ENCODE measurements around the gene PSMB9. TPM values are rescaled to one million over a fixed set of nuclear protein-coding genes. Genes with fewer than 3 reads are reported as not detected.
A peak's percentile ranks its signal among the peaks of the same experiment; 100 is the strongest.

Gene PSMB9
- total and polyA plus RNA-seq, 9 of the 15 experiments (the other 6 are each of a cell fraction or from before 2014, with no cell fraction given): 1.1 to 3.7 (median 2.4) TPM

GRCh38 chr6:32853541-32854375, at the start of gene PSMB9, which contains the start of gene TAP1 (continued):
- TF ChIP-seq, protein P1, sequence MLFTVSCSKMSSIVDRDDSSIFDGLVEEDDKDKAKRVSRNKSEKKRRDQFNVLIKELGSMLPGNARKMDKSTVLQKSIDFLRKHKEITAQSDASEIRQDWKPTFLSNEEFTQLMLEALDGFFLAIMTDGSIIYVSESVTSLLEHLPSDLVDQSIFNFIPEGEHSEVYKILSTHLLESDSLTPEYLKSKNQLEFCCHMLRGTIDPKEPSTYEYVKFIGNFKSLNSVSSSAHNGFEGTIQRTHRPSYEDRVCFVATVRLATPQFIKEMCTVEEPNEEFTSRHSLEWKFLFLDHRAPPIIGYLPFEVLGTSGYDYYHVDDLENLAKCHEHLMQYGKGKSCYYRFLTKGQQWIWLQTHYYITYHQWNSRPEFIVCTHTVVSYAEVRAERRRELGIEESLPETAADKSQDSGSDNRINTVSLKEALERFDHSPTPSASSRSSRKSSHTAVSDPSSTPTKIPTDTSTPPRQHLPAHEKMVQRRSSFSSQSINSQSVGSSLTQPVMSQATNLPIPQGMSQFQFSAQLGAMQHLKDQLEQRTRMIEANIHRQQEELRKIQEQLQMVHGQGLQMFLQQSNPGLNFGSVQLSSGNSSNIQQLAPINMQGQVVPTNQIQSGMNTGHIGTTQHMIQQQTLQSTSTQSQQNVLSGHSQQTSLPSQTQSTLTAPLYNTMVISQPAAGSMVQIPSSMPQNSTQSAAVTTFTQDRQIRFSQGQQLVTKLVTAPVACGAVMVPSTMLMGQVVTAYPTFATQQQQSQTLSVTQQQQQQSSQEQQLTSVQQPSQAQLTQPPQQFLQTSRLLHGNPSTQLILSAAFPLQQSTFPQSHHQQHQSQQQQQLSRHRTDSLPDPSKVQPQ (CRISPR knock-in tag; IDR thresholded peaks at IDR 0.05; ENCODE audit: borderline replicate concordance): no peak
- TF ChIP-seq, protein P2, sequence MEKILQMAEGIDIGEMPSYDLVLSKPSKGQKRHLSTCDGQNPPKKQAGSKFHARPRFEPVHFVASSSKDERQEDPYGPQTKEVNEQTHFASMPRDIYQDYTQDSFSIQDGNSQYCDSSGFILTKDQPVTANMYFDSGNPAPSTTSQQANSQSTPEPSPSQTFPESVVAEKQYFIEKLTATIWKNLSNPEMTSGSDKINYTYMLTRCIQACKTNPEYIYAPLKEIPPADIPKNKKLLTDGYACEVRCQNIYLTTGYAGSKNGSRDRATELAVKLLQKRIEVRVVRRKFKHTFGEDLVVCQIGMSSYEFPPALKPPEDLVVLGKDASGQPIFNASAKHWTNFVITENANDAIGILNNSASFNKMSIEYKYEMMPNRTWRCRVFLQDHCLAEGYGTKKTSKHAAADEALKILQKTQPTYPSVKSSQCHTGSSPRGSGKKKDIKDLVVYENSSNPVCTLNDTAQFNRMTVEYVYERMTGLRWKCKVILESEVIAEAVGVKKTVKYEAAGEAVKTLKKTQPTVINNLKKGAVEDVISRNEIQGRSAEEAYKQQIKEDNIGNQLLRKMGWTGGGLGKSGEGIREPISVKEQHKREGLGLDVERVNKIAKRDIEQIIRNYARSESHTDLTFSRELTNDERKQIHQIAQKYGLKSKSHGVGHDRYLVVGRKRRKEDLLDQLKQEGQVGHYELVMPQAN (IDR thresholded peaks at IDR 0.05; ENCODE audit: borderline replicate concordance): peak; percentile 78; the same call in 1 of the 2 replicates
- peak; percentile 91; the same call in 1 of the 2 replicates for TF ChIP-seq FOXP4 (CRISPR knock-in tag; IDR thresholded peaks at IDR 0.05; ENCODE audit: borderline replicate concordance)
- TF ChIP-seq SRF (CRISPR knock-in tag; IDR thresholded peaks at IDR 0.05): peak in 1 of 2 experiments; percentile 80; a peak in 1 of 4 replicates
- TF ChIP-seq SETDB1 (IDR thresholded peaks at IDR 0.05; ENCODE audit: low read length): peak; percentile 69
- no peak for TF ChIP-seq RHOXF2B (CRISPR knock-in tag; conservative IDR thresholded peaks at IDR 0.05)
- TF ChIP-seq, protein P3, sequence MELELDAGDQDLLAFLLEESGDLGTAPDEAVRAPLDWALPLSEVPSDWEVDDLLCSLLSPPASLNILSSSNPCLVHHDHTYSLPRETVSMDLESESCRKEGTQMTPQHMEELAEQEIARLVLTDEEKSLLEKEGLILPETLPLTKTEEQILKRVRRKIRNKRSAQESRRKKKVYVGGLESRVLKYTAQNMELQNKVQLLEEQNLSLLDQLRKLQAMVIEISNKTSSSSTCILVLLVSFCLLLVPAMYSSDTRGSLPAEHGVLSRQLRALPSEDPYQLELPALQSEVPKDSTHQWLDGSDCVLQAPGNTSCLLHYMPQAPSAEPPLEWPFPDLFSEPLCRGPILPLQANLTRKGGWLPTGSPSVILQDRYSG (tag; conservative IDR thresholded peaks at IDR 0.05; ENCODE audit: low read depth): no peak
- peak; percentile 95 for TF ChIP-seq CREB1 (IDR thresholded peaks at IDR 0.05)
- peak; percentile 99 for TF ChIP-seq CREB1 (CRISPR knock-in tag; IDR thresholded peaks at IDR 0.05)
- no peak for TF ChIP-seq ZNF76 (CRISPR knock-in tag; IDR thresholded peaks at IDR 0.05; ENCODE audit: borderline replicate concordance)
- TF ChIP-seq CSDE1 (IDR thresholded peaks at IDR 0.05): no peak
- TF ChIP-seq AFF4 (CRISPR knock-in tag; IDR thresholded peaks at IDR 0.05): peak; percentile 87
- no peak for TF ChIP-seq KDM1A (IDR thresholded peaks at IDR 0.05)
- no peak for TF ChIP-seq HNRNPUL1 (IDR thresholded peaks at IDR 0.05; ENCODE audit: low read length)
- no peak for TF ChIP-seq MEF2A (IDR thresholded peaks at IDR 0.05; ENCODE audit: control insufficient read depth, low read depth, low read length)

Measured in K562 (cell line).